ENCODE data around the gene CACNB2. TPM values are rescaled to one million over a fixed set of nuclear protein-coding genes. Genes with fewer than 3 reads are reported as not detected.

The CACNB2 gene
- total and polyA plus RNA-seq, 10 of the 15 experiments (the other 5 are each of a cell fraction or from before 2014, with no cell fraction given): 0.62 to 8.1 (median 1.2) TPM

DNA sequence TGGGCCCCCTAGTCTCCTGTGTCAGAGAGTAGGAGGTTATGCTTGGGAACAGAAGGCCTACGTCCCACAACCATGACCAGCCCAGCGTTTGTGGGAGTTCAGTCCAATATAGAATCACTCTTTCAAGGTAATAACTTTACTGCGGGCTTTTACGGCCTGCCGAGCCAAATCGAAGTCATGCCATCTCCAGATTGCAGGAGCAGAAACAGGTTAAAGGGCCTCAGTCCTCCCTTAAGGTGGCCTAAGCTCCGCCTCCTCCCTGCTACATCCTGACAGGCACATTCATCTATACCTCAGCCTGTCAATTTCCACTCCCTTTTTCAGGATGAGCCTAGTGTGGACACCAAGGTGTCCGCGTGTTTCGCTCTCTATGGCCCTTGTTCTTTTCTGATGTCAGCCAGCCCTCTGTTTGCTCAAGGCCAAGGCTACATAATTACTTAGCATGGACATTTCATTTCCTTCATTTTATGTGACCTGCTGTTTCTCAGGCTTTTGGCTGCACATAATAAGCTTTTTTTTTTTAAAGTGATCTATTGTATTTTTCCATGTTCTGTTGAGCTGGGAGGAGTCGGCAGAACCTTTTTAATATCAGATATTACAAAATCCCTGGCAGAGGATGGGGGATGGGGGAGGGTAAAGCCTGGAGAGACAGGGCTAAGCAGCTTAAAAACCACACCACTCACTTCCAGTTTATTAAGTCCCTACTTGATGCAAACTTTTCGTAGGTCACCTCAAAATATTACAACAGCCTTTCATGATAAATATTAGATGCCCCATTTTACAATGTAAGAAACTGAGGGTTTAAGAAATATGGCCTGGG, 84.6 kb downstream of the CACNB2 start:
- Histone ChIP-seq H3K9ac (ENCODE audit: control insufficient read depth, insufficient read depth, low read length) (no peak overlapping the region), H2AFZ (ENCODE audit: control insufficient read depth, low read depth, low read length) (no peak overlapping the region), H3K9me3 (replicated peaks; ENCODE audit: control insufficient read depth, insufficient read depth, low read length) (no peaks in the 10 kb centered on the region), H3K4me2 (ENCODE audit: control insufficient read depth, insufficient read depth) (no peak overlapping the region), H3K27ac (ENCODE audit: control insufficient read depth, insufficient read depth) (no peak overlapping the region), H3K27me3 (replicated peaks in 1 of 2; ENCODE audit: control insufficient read depth in 2 of 2, insufficient read depth in 2 of 2, low read length in 1 of 2) (no peaks in the 10 kb centered on the region), H3K4me3 (no peak overlapping the region), H3K79me2 (ENCODE audit: control insufficient read depth, insufficient read depth, low read length) (no peaks in the 10 kb centered on the region), H3K4me1 (ENCODE audit: control insufficient read depth, insufficient read depth, low read length) (no peaks in the 10 kb centered on the region), H3K36me3 (ENCODE audit: control insufficient read depth in 2 of 2, insufficient read depth in 2 of 2, low read length in 1 of 2) (no peaks in the 10 kb centered on the region), H4K20me1 (ENCODE audit: control insufficient read depth, insufficient read depth) (no peaks in the 10 kb centered on the region)
- ChIA-PET RAD21 (ENCODE audit: unreplicated experiment) (interaction anchor here (0.7 kb wide), 1 partner anchor 87 kb away, joined by 3 read pairs; no protein-coding TSS in a partner anchor), POLR2A (no interaction called here), CTCF (interaction anchor here (0.6 to 2.4 kb wide), 9 partner anchors 8 to 317 kb away, joined by 3 to 7 read pairs (median 3); no protein-coding TSS in a partner anchor), SMC1A (ENCODE audit: uncharacterized antibody, unreplicated experiment) (interaction anchor here (0.6 to 1.8 kb wide), 7 partner anchors 8 to 1019 kb away, joined by 3 to 5 read pairs (median 3); no protein-coding TSS in a partner anchor)
- TF ChIP-seq TCF12 (IDR thresholded peaks at IDR 0.05; ENCODE audit: low read depth, low read length): no peak
- TF ChIP-seq, protein P1, sequence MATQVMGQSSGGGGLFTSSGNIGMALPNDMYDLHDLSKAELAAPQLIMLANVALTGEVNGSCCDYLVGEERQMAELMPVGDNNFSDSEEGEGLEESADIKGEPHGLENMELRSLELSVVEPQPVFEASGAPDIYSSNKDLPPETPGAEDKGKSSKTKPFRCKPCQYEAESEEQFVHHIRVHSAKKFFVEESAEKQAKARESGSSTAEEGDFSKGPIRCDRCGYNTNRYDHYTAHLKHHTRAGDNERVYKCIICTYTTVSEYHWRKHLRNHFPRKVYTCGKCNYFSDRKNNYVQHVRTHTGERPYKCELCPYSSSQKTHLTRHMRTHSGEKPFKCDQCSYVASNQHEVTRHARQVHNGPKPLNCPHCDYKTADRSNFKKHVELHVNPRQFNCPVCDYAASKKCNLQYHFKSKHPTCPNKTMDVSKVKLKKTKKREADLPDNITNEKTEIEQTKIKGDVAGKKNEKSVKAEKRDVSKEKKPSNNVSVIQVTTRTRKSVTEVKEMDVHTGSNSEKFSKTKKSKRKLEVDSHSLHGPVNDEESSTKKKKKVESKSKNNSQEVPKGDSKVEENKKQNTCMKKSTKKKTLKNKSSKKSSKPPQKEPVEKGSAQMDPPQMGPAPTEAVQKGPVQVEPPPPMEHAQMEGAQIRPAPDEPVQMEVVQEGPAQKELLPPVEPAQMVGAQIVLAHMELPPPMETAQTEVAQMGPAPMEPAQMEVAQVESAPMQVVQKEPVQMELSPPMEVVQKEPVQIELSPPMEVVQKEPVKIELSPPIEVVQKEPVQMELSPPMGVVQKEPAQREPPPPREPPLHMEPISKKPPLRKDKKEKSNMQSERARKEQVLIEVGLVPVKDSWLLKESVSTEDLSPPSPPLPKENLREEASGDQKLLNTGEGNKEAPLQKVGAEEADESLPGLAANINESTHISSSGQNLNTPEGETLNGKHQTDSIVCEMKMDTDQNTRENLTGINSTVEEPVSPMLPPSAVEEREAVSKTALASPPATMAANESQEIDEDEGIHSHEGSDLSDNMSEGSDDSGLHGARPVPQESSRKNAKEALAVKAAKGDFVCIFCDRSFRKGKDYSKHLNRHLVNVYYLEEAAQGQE (IDR thresholded peaks at IDR 0.05; ENCODE audit: low read depth, low read length): no peak
- TF ChIP-seq TAF1 (IDR thresholded peaks at IDR 0.05; ENCODE audit: borderline replicate concordance, low read depth, low read length): no peak
- no peak for TF ChIP-seq KDM1A (IDR thresholded peaks at IDR 0.05; ENCODE audit: borderline replicate concordance)
- TF ChIP-seq MEF2A (IDR thresholded peaks at IDR 0.05; ENCODE audit: insufficient read depth, low read depth, low read length): no peak
- no peak for TF ChIP-seq NR2C2 (IDR thresholded peaks at IDR 0.05; ENCODE audit: borderline replicate concordance, control insufficient read depth, insufficient read length, low read depth)
- no peak for TF ChIP-seq PAX5 (IDR thresholded peaks at IDR 0.05; ENCODE audit: borderline replicate concordance, low read depth, low read length)
- TF ChIP-seq, protein P2, sequence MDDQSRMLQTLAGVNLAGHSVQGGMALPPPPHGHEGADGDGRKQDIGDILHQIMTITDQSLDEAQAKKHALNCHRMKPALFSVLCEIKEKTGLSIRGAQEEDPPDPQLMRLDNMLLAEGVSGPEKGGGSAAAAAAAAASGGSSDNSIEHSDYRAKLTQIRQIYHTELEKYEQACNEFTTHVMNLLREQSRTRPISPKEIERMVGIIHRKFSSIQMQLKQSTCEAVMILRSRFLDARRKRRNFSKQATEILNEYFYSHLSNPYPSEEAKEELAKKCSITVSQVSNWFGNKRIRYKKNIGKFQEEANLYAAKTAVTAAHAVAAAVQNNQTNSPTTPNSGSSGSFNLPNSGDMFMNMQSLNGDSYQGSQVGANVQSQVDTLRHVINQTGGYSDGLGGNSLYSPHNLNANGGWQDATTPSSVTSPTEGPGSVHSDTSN (IDR thresholded peaks at IDR 0.05; ENCODE audit: insufficient replicate concordance, low read depth, low read length): no peak
- TF ChIP-seq, protein P3, sequence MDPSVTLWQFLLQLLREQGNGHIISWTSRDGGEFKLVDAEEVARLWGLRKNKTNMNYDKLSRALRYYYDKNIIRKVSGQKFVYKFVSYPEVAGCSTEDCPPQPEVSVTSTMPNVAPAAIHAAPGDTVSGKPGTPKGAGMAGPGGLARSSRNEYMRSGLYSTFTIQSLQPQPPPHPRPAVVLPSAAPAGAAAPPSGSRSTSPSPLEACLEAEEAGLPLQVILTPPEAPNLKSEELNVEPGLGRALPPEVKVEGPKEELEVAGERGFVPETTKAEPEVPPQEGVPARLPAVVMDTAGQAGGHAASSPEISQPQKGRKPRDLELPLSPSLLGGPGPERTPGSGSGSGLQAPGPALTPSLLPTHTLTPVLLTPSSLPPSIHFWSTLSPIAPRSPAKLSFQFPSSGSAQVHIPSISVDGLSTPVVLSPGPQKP (IDR thresholded peaks at IDR 0.05; ENCODE audit: low read depth, low read length): no peak
- TF ChIP-seq, protein P4, sequence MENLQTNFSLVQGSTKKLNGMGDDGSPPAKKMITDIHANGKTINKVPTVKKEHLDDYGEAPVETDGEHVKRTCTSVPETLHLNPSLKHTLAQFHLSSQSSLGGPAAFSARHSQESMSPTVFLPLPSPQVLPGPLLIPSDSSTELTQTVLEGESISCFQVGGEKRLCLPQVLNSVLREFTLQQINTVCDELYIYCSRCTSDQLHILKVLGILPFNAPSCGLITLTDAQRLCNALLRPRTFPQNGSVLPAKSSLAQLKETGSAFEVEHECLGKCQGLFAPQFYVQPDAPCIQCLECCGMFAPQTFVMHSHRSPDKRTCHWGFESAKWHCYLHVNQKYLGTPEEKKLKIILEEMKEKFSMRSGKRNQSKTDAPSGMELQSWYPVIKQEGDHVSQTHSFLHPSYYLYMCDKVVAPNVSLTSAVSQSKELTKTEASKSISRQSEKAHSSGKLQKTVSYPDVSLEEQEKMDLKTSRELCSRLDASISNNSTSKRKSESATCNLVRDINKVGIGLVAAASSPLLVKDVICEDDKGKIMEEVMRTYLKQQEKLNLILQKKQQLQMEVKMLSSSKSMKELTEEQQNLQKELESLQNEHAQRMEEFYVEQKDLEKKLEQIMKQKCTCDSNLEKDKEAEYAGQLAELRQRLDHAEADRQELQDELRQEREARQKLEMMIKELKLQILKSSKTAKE (IDR thresholded peaks at IDR 0.05; ENCODE audit: low read depth, poor library complexity, severe bottlenecking): no peak
- DNase-seq (ENCODE audit: low read depth, low spot score) (no peak), ATAC-seq (no peak), FAIRE-seq (no peak)
- in situ Hi-C loops (cut with MboI): loop anchor here (10.0 kb wide), 1 partner anchor 620 kb away; no protein-coding TSS in a partner anchor
- intact Hi-C loops (cut with micrococcal nuclease; ENCODE audit: unreplicated experiment): no loop called here
- WGBS (ENCODE audit: insufficient coverage, insufficient replicate concordance, low lambda C conversion rate, missing lambda C conversion rate): 39% methylated on average over 12 of the region's 12 CpGs
- no TSS peak for BruUV-seq (replicated peaks)

Data from GM12878 (cell line).